Measurements from ENCODE around the gene MISP.

The MISP gene

GRCh38 chr19:791567-792305, 40.8 kb downstream of the MISP start:
- TF ChIP-seq, protein P1, sequence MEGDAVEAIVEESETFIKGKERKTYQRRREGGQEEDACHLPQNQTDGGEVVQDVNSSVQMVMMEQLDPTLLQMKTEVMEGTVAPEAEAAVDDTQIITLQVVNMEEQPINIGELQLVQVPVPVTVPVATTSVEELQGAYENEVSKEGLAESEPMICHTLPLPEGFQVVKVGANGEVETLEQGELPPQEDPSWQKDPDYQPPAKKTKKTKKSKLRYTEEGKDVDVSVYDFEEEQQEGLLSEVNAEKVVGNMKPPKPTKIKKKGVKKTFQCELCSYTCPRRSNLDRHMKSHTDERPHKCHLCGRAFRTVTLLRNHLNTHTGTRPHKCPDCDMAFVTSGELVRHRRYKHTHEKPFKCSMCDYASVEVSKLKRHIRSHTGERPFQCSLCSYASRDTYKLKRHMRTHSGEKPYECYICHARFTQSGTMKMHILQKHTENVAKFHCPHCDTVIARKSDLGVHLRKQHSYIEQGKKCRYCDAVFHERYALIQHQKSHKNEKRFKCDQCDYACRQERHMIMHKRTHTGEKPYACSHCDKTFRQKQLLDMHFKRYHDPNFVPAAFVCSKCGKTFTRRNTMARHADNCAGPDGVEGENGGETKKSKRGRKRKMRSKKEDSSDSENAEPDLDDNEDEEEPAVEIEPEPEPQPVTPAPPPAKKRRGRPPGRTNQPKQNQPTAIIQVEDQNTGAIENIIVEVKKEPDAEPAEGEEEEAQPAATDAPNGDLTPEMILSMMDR (IDR thresholded peaks at IDR 0.05; ENCODE audit: low read depth, low read length) = no peak
- peak in 1 of 2 donors; percentile 40 for DNase-seq (ENCODE audit: low read depth in 2 of 2)
- no peak overlapping the region for H3K4me3 ChIP-seq (replicated peaks in 1 of 2; ENCODE audit: low read depth in 2 of 2, low read length in 2 of 2)

DNA sequence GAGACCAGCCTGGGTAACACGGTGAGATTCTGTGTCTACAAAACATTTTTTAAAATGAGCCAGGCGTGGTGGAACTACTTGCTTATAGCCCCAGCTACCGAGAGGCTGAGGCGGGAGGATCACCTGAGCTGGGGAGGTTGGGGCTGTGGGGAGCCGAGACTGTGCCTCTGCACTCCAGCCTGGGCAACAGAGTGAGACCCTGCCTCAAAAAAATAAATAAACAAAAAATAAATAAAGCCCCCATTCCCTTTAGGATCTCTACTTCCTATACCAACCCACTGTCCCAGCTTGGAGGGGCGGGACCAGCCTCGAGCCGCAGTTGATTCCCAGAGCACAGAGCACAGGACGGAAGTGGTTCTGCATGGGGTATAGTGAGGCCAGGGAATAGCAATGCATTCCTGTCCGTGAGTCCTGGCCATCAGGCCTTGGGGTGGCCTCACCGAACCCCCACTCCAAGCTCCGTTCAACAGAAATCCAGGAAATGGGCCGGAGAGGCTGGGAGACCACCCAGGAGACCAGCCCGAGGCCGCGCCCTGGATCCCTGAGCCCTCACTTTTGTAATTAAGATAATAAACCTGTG, 41.5 kb downstream of the MISP start:
- DNase-seq (ENCODE audit: low read depth in 2 of 2) = no peak
- TF ChIP-seq, protein P1 (IDR thresholded peaks at IDR 0.05; ENCODE audit: low read depth, low read length) = no peak

DNA sequence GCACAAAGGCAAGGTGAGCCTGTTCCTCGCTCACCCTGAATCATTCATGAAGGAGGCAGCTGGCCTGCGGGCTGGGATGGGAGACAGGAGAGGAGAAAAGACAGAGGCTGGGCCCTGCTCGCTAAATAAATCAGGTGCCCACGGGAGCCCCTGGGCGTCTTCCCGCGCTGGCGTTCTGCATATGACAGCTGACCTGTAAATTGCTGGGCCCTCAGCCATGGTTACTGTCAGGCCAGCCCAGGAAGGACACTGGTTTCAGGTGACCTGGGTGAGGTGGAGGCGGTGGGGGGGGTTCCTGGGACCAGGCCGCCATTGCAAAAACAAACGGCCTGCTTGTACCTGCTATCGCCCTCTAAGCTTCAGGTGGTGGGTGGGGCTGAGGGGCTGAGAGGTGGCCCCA, 42.9 kb downstream of the MISP start:
- TF ChIP-seq, protein P1 (IDR thresholded peaks at IDR 0.05; ENCODE audit: low read depth, low read length) = no peak
- no peak overlapping the region for H3K4me3 ChIP-seq (replicated peaks in 1 of 2; ENCODE audit: low read depth in 2 of 2, low read length in 2 of 2)
- DNase-seq (ENCODE audit: low read depth in 2 of 2) = no peak

More for the DNA sequence above, 41.5 kb downstream of the MISP start:
- H3K4me3 ChIP-seq (replicated peaks in 1 of 2; ENCODE audit: low read depth in 2 of 2, low read length in 2 of 2) = no peak overlapping the region

DNA sequence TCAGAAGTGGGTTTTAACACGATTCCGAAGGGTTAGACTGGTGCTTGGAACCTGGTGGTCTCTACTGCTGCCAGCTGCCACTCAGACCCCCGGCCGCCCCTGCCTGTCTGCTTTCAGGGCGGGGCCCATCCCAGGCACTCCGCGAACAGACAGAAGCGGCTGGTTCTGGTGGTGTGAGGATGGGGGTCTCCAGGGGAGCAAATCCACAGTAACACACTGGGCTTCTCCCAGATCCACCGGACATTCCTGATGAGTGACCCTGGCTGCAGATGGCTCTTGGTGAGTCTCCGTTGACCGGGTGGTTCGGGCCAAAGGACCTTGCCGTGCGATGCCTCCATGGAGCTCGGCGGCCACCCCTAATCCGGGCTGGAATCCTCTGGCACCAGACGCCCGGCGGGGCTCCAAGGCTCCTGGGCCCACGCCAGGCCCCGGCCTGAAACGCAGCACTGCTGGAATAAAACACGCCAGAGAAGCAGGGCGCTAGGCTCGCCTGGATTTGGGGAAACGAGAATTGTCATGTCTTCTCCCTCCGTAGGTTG, 44.2 kb downstream of the MISP start:
- TF ChIP-seq, protein P1 (IDR thresholded peaks at IDR 0.05; ENCODE audit: low read depth, low read length) = no peak
- DNase-seq (ENCODE audit: low read depth in 2 of 2) = no peak
- no peak overlapping the region for H3K4me3 ChIP-seq (replicated peaks in 1 of 2; ENCODE audit: low read depth in 2 of 2, low read length in 2 of 2)

DNA sequence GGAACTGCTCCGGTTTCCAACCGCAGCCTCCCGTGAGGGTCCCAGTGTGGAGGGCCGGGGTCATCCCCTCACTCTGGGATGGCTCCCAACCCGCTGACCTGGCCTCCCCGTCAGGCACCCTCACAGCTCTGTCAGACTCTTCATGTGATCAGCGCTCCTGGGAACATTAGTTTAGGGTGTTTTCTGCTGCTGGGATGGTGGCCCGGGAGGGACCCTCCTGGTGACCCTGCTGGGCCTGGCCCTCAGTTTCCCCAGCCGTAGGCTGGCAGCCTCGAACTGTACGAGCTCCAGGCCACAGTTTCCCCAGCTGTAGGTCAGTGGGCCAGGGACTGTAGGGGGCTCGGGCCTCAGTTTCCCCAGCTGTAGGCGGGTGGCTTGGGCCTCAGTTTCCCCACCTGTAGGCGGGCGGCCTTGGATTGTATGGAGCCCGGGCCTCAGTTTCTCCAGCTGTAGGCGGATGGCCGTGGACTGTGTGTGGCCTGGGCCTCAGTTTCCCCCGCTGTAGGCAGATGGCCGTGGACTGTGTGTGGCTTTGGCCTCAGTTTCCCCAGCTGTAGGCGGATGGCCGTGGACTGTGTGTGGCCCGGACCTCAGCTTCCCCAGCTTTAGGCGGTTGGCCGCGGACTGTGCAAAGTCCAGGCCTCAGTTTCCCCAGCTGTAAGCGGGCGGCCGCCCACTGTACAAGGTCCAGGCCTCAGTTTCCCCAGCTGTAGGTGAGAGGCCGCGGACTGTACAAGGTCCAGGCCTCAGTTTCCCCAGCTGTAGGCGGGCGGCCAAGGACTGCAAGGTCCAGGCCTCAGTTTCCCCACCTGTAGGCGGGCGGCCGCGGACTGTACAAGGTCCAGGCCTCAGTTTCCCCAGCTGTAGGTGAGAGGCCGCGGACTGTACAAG, 45.0 kb downstream of the MISP start:
- H3K4me3 ChIP-seq (replicated peaks in 1 of 2; ENCODE audit: low read depth in 2 of 2, low read length in 2 of 2) = peak overlapping the region; percentile 66 to 72
- DNase-seq (ENCODE audit: low read depth in 2 of 2) = no peak
- TF ChIP-seq, protein P1 (IDR thresholded peaks at IDR 0.05; ENCODE audit: low read depth, low read length) = no peak

DNA sequence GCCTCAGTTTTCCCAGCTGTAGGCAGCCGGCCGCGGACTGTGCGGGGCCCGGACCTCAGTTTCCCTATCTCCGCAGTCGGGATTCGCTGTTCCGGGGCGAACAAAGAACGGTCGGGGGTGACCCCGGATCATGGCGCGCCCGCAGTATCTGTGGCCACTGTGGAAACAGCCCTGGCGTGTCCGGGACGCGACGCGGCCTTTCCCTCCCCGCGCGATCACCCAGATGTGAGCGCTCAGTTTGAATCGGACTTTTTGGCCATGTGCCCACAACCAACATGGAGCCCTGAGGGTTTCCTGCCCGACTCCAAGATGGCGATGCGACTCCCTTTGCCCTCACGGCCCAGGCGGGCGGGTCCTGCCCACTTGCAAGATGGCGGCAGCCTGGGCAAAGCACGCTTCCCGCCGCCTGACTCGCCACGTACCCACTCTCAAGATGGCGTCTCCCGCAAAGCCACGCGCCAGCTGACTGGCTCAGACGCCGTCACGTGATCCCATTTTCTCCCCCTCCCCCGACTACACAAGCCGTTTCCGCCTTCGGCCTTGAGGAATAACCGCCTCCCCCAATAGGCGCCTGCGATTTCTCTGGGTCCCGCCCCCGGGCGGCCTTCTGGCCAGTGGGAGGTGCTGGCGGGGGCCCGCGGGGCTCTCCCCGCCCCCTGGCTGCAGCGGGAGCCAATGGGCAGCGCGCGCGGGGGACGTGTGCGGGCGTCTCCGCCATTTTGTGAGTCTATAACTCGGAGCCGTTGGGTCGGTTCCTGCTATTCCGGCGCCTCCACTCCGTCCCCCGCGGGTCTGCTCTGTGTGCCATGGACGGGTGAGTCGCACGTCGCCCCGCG, 46.0 kb downstream of the MISP start, which contains the start of gene PTBP1:
Gene PTBP1, plus strand, starts transcription at position 761 of the 836 bp plus-strand sequence. Its CDS starts 46 bp downstream, at position 807.
- peak within 1 kb of the TSS; percentile 85 to 94 for H3K4me3 ChIP-seq (replicated peaks in 1 of 2; ENCODE audit: low read depth in 2 of 2, low read length in 2 of 2)
- DNase-seq (ENCODE audit: low read depth in 2 of 2) = peak; percentile 100
- TF ChIP-seq, protein P1 (IDR thresholded peaks at IDR 0.05; ENCODE audit: low read depth, low read length) = no peak

Data from cardiac fibroblast (primary cell).